HepG2 (cell line): ENCODE results near the gene SMARCE1. TPM values are rescaled to one million over a fixed set of nuclear protein-coding genes. Genes with fewer than 3 reads are reported as not detected.

ENCODE experiments used
- AKAP8 ChIP-seq: sonication (generic); formaldehyde crosslinking; IDR thresholded peaks from 2 replicates; pipeline ENCODE4 v1.5.1; 2020; ENCODE audit warnings: mild to moderate bottlenecking, missing genetic modification reagents
- ARHGAP35 ChIP-seq: sonication (generic); formaldehyde crosslinking; IDR thresholded peaks from 2 replicates; pipeline ENCODE4 v1.9.0; 2022; ENCODE audit warnings: mild to moderate bottlenecking, inconsistent platforms, moderate library complexity, missing genetic modification reagents, borderline replicate concordance
- BHLHE40 ChIP-seq: IDR thresholded peaks from 2 replicates; pipeline ENCODE4 v1.6.1; 2011; ENCODE audit warnings: low read length, improper control_type of control experiment
- CREB1 ChIP-seq, 2 experiments: fragments of 450-650 bp in 1 of 2; IDR thresholded peaks; 2 replicates each; pipeline ENCODE4 v1.6.1; 2016 to 2017; ENCODE audit warnings: control low read depth in 1 of 2, mild to moderate bottlenecking in 1 of 2, missing compliant biosample characterization in 1 of 2, missing genetic modification characterization in 1 of 2
- RBM39 ChIP-seq: fragments of 200-400 bp; formaldehyde crosslinking; IDR thresholded peaks from one replicate; pipeline ENCODE4 v1.6.1; 2018; ENCODE audit warnings: antibody characterized with exemption, mild to moderate bottlenecking, low read depth, low read length; ENCODE audit not compliant: poor library complexity, severe bottlenecking
- SCMH1 ChIP-seq: sonication (generic); formaldehyde crosslinking; IDR thresholded peaks from 2 replicates; pipeline ENCODE4 v1.9.0; 2021; ENCODE audit warnings: missing genetic modification reagents, mild to moderate bottlenecking, borderline replicate concordance
- SP5 ChIP-seq: IDR thresholded peaks from 2 replicates; pipeline ENCODE4 v1.6.1; 2016; ENCODE audit warnings: low read depth, borderline replicate concordance
- SRY ChIP-seq: sonication (generic); formaldehyde crosslinking; IDR thresholded peaks from 2 replicates; pipeline ENCODE4 v1.8.0; 2022; ENCODE audit warnings: mild to moderate bottlenecking, missing genetic modification reagents
- TBP ChIP-seq: sonication (generic); formaldehyde crosslinking; IDR thresholded peaks from 2 replicates; pipeline ENCODE4 v1.5.0; 2020; ENCODE audit warnings: missing genetic modification reagents
- ZNF12 ChIP-seq: sonication (generic); formaldehyde crosslinking; IDR thresholded peaks from 2 replicates; pipeline ENCODE4 v1.5.0; 2020; ENCODE audit warnings: missing genetic modification reagents
- ZNF335 ChIP-seq: sonication (generic); formaldehyde crosslinking; IDR thresholded peaks from 2 replicates; pipeline ENCODE4 v1.4.0; 2020; ENCODE audit warnings: missing genetic modification reagents
- ZNF33B ChIP-seq: sonication (generic); formaldehyde crosslinking; IDR thresholded peaks from 2 replicates; pipeline ENCODE4 v1.5.1; 2020; ENCODE audit warnings: mild to moderate bottlenecking, missing genetic modification reagents
- ZNF549 ChIP-seq: sonication (generic); formaldehyde crosslinking; IDR thresholded peaks from 2 replicates; pipeline ENCODE4 v1.5.0; 2020; ENCODE audit warnings: missing genetic modification reagents
- ZNF776 ChIP-seq: sonication (generic); formaldehyde crosslinking; IDR thresholded peaks from 2 replicates; pipeline ENCODE4 v1.4.0; 2020; ENCODE audit warnings: mild to moderate bottlenecking, missing genetic modification reagents
- ZNF879 ChIP-seq: sonication (generic); formaldehyde crosslinking; IDR thresholded peaks from 2 replicates; pipeline ENCODE4 v1.8.1; 2023; ENCODE audit warnings: missing genetic modification reagents
- polyA plus RNA-seq, 8 experiments: library from polyadenylated mRNA; depleted of rRNA in 3 of 8; stranded (reverse) in 7 of 8; unstranded in 1 of 8; fragments of >200 nt; fragmentation: Illumina TruSeq in 4 of 8; extraction: Trizol in 4 of 8; gene quantifications; 2 replicates each; pipeline versions ENCODE4 v1.2.1 to v1.2.3, GENCODE V29; 2011 to 2016; ENCODE audit warnings: low read depth in 4 of 8, missing spikeins in 1 of 8, mixed read lengths in 1 of 8; ENCODE audit not compliant: insufficient read depth in 1 of 8
- total RNA-seq, 5 experiments: library from RNA; depleted of rRNA; stranded (reverse); fragments of >200 nt; fragmentation: Illumina TruSeq; extraction: Trizol; gene quantifications; 2 replicates each; pipeline ENCODE4 v1.2.3, GENCODE V29; 2016; ENCODE audit warnings: low read depth in 1 of 5
- TF ChIP-seq, protein P1 (sequence below): IDR thresholded peaks from 2 replicates; pipeline ENCODE4 v1.6.1; 2018; ENCODE audit warnings: missing genetic modification reagents
- TF ChIP-seq, protein P2 (sequence below): sonication (generic); formaldehyde crosslinking; IDR thresholded peaks from 2 replicates; pipeline ENCODE4 v1.4.0; 2020; ENCODE audit warnings: missing genetic modification reagents, mild to moderate bottlenecking, borderline replicate concordance
- TF ChIP-seq, protein P3 (sequence below): IDR thresholded peaks from 2 replicates; pipeline ENCODE4 v1.6.1; 2016
- TF ChIP-seq, protein P4 (sequence below): sonication (generic); formaldehyde crosslinking; IDR thresholded peaks from 2 replicates; pipeline ENCODE4 v1.5.0; 2020; ENCODE audit warnings: missing genetic modification reagents
- TF ChIP-seq, protein P5 (sequence below): sonication (generic); formaldehyde crosslinking; IDR thresholded peaks from 2 replicates; pipeline ENCODE4 v1.4.0; 2020; ENCODE audit warnings: missing genetic modification reagents
- TF ChIP-seq, protein P6 (sequence below): sonication (generic); formaldehyde crosslinking; IDR thresholded peaks from 2 replicates; pipeline ENCODE4 v1.5.1; 2020; ENCODE audit warnings: missing genetic modification reagents, mild to moderate bottlenecking, borderline replicate concordance

Gene SMARCE1
- total and polyA plus RNA-seq, 2 of the 13 experiments (the other 11 are each of a cell fraction or from before 2014, with no cell fraction given), result 43.5 to 127 TPM

DNA sequence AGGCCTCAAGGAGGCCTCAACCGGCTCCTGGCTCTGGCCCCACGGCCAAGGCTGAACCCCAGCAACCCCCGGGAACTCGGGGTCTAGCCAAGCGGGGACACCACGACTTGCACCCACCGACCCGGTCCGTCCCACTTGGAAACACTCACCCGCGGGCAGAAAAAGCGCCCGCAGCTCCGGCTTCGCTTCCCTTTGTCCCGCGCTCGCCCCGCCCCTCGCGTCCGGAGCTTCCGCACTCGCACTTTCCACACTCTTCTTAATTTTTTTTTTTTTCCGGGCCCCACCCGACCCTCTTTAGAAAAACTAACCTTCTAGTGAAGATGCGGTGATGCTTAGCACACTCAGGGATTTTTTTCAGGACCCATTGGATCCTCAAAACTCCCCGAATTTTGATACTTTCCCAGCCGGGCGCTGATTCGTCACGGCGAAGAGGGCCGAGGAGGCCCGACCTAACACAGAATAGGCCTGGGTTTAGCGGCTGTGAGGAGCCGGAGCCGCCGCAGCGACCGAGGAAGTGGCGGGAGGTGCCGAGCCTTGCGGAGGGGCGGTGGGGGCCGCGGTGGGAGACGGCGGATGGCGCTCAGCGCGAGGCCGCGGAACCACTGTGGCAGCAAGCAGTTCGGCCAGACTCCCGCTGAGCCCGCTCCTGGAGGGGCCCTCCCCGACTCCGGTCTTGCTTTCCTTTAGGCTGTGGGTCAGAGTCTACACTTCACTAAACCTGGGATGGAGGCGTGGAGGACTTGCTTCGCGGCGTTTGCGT is at the start of gene SMARCE1 (continued):
- 0 out of 2 replicates have a peak, but pooled peaks have one; percentile 66 for TF ChIP-seq TBP (CRISPR knock-in tag)
- TF ChIP-seq, protein P1, sequence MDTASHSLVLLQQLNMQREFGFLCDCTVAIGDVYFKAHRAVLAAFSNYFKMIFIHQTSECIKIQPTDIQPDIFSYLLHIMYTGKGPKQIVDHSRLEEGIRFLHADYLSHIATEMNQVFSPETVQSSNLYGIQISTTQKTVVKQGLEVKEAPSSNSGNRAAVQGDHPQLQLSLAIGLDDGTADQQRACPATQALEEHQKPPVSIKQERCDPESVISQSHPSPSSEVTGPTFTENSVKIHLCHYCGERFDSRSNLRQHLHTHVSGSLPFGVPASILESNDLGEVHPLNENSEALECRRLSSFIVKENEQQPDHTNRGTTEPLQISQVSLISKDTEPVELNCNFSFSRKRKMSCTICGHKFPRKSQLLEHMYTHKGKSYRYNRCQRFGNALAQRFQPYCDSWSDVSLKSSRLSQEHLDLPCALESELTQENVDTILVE (CRISPR knock-in tag), result peak; percentile 16; the same call in 1 of the 2 replicates
- TF ChIP-seq SCMH1 (CRISPR knock-in tag), result no peak
- TF ChIP-seq, protein P2, sequence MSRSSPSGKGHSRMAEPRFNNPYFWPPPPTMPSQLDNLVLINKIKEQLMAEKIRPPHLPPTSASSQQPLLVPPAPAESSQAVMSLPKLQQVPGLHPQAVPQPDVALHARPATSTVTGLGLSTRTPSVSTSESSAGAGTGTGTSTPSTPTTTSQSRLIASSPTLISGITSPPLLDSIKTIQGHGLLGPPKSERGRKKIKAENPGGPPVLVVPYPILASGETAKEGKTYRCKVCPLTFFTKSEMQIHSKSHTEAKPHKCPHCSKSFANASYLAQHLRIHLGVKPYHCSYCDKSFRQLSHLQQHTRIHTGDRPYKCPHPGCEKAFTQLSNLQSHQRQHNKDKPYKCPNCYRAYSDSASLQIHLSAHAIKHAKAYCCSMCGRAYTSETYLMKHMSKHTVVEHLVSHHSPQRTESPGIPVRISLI (CRISPR knock-in tag), result no peak
- TF ChIP-seq ZNF33B (CRISPR knock-in tag), result peak; percentile 70; the same call in 1 of the 2 replicates
- TF ChIP-seq ZNF12, result peak; percentile 93
- TF ChIP-seq SRY (CRISPR knock-in tag), result peak; percentile 92
- TF ChIP-seq, protein P3, sequence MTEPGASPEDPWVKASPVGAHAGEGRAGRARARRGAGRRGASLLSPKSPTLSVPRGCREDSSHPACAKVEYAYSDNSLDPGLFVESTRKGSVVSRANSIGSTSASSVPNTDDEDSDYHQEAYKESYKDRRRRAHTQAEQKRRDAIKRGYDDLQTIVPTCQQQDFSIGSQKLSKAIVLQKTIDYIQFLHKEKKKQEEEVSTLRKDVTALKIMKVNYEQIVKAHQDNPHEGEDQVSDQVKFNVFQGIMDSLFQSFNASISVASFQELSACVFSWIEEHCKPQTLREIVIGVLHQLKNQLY (CRISPR knock-in tag), result 0 out of 2 replicates have a peak, but pooled peaks have one; percentile 35
- TF ChIP-seq ZNF335, result peak; percentile 47
- TF ChIP-seq, protein P4, sequence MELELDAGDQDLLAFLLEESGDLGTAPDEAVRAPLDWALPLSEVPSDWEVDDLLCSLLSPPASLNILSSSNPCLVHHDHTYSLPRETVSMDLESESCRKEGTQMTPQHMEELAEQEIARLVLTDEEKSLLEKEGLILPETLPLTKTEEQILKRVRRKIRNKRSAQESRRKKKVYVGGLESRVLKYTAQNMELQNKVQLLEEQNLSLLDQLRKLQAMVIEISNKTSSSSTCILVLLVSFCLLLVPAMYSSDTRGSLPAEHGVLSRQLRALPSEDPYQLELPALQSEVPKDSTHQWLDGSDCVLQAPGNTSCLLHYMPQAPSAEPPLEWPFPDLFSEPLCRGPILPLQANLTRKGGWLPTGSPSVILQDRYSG (CRISPR knock-in tag), result 0 out of 2 replicates have a peak, but pooled peaks have one; percentile 50
- peak; percentile 40; the same call in 1 of the 2 replicates for TF ChIP-seq SP5
- TF ChIP-seq, protein P5, sequence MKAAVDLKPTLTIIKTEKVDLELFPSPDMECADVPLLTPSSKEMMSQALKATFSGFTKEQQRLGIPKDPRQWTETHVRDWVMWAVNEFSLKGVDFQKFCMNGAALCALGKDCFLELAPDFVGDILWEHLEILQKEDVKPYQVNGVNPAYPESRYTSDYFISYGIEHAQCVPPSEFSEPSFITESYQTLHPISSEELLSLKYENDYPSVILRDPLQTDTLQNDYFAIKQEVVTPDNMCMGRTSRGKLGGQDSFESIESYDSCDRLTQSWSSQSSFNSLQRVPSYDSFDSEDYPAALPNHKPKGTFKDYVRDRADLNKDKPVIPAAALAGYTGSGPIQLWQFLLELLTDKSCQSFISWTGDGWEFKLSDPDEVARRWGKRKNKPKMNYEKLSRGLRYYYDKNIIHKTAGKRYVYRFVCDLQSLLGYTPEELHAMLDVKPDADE (CRISPR knock-in tag), result 0 out of 2 replicates have a peak, but pooled peaks have one; percentile 67
- no peak for TF ChIP-seq CREB1 (IDR thresholded peaks at IDR 0.05)
- peak; percentile 51; the same call in 1 of the 2 replicates for TF ChIP-seq CREB1 (CRISPR knock-in tag; IDR thresholded peaks at IDR 0.05)
- TF ChIP-seq RBM39, result peak; percentile 96
- TF ChIP-seq ARHGAP35, result peak; percentile 61; the same call in 1 of the 2 replicates
- TF ChIP-seq ZNF776, result peak; percentile 76; the same call in 1 of the 2 replicates
- TF ChIP-seq BHLHE40, result no peak
- TF ChIP-seq ZNF879 (CRISPR knock-in tag), result peak; percentile 66; the same call in 1 of the 2 replicates
- TF ChIP-seq, protein P6, sequence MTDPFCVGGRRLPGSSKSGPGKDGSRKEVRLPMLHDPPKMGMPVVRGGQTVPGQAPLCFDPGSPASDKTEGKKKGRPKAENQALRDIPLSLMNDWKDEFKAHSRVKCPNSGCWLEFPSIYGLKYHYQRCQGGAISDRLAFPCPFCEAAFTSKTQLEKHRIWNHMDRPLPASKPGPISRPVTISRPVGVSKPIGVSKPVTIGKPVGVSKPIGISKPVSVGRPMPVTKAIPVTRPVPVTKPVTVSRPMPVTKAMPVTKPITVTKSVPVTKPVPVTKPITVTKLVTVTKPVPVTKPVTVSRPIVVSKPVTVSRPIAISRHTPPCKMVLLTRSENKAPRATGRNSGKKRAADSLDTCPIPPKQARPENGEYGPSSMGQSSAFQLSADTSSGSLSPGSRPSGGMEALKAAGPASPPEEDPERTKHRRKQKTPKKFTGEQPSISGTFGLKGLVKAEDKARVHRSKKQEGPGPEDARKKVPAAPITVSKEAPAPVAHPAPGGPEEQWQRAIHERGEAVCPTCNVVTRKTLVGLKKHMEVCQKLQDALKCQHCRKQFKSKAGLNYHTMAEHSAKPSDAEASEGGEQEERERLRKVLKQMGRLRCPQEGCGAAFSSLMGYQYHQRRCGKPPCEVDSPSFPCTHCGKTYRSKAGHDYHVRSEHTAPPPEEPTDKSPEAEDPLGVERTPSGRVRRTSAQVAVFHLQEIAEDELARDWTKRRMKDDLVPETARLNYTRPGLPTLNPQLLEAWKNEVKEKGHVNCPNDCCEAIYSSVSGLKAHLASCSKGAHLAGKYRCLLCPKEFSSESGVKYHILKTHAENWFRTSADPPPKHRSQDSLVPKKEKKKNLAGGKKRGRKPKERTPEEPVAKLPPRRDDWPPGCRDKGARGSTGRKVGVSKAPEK, result peak; percentile 87; the same call in 1 of the 2 replicates
- TF ChIP-seq AKAP8 (CRISPR knock-in tag), result no peak
- TF ChIP-seq ZNF549 (CRISPR knock-in tag), result 0 out of 2 replicates have a peak, but pooled peaks have one; percentile 52
